Testis (tissue), 2 donors: ENCODE data around the gene TUBG2.

Experiments used
- CTCF ChIP-seq, 3 experiments: fragments of 450-650 bp in 2 of 3; fragments of 200-600 bp in 1 of 3; sonication (generic) in 1 of 3; IDR thresholded peaks; one replicate each; pipeline ENCODE4 v1.5.1; 2016 to 2019; ENCODE audit warnings: antibody characterized with exemption in 3 of 3, mild to moderate bottlenecking in 2 of 3, moderate library complexity in 1 of 3
- POLR2A ChIP-seq: fragments of 450-650 bp; IDR thresholded peaks from one replicate; pipeline ENCODE4 v1.6.1; 2017; ENCODE audit warnings: antibody characterized with exemption, mild to moderate bottlenecking, moderate library complexity

GRCh38 chr17:42692489-42692888 lies 33.4 kb downstream of the TUBG2 start:
- no peak for TF ChIP-seq CTCF (IDR thresholded peaks at IDR 0.05)
- TF ChIP-seq POLR2A = no peak
